ENCODE results near the gene ITGAL. TPM values are rescaled to one million over a fixed set of nuclear protein-coding genes. Genes with fewer than 3 reads are reported as not detected.

ITGAL gene
- total and polyA plus RNA-seq, 8 donors = 2.9 to 60.2 (median 5.6) TPM

- TF ChIP-seq CTCF (IDR thresholded peaks at IDR 0.05) = no peak
- intact Hi-C loops (cut with DNase I) = no loop called here
- no peaks in the 10 kb centered on the region for H3K9me3 ChIP-seq
These were observed 28.9 kb upstream of the ITGAL start for GRCh38 chr16:30443631-30444030.

GRCh38 chr16:30444231-30445148 lies 28.1 kb upstream of the ITGAL start:
- intact Hi-C loops (cut with DNase I) = no loop called here
- peaks cover 0 to 13% of the 10 kb centered on the region in 2 donors for H3K36me3 ChIP-seq
- TF ChIP-seq CTCF (IDR thresholded peaks at IDR 0.05) = no peak
- no peaks in the 10 kb centered on the region for H3K27me3 ChIP-seq
- H3K4me1 ChIP-seq = peaks cover 7 to 30% of the 10 kb centered on the region in 2 donors
- H3K9me3 ChIP-seq = no peaks in the 10 kb centered on the region
- peak overlapping the region; percentile 77 to 84 for H3K4me3 ChIP-seq
- H3K27ac ChIP-seq = peak overlapping the region in 1 of 2 donors; percentile 98
- no peak for ATAC-seq
- DNase-seq = no peak

More at GRCh38 chr16:30443631-30444030, 28.9 kb upstream of the ITGAL start:
- DNase-seq = no peak
- no peaks in the 10 kb centered on the region for H3K27me3 ChIP-seq
- no peak overlapping the region for H3K27ac ChIP-seq
- peak overlapping the region in 1 of 2 donors; percentile 84 for H3K4me3 ChIP-seq
- peaks cover 7 to 30% of the 10 kb centered on the region in 2 donors for H3K4me1 ChIP-seq
- ATAC-seq = no peak
- peaks cover 0 to 13% of the 10 kb centered on the region in 2 donors for H3K36me3 ChIP-seq

GRCh38 chr16:30445149-30445407 lies 27.5 kb upstream of the ITGAL start:
- no peak for ATAC-seq

GRCh38 chr16:30445408-30446202 lies 26.9 kb upstream of the ITGAL start, which contains the start of gene SEPHS2:
Gene SEPHS2, minus strand, starts transcription at chr16:30445874. Its CDS starts 147 bp downstream, at chr16:30445727.
- peak in 1 of 2 donors; percentile 30 for TF ChIP-seq CTCF (IDR thresholded peaks at IDR 0.05)
- intact Hi-C loops (cut with DNase I) = no loop called here
- DNase-seq (peak; percentile 94 to 98 (median 96)), ATAC-seq (peak; percentile 97)
- Histone ChIP-seq H3K27ac (peak within 1 kb of the TSS; percentile 93 to 98), H3K4me3 (peak within 1 kb of the TSS; percentile 77 to 84), H3K27me3 (no peaks in the 10 kb centered on the region), H3K36me3 (peaks cover 0 to 13% of the 10 kb centered on the region in 2 donors), H3K4me1 (peaks cover 7 to 36% of the 10 kb centered on the region in 2 donors), H3K9me3 (no peaks in the 10 kb centered on the region)

More at GRCh38 chr16:30445149-30445407, 27.5 kb upstream of the ITGAL start:
- no peak for TF ChIP-seq CTCF (IDR thresholded peaks at IDR 0.05)
- H3K9me3 ChIP-seq = no peaks in the 10 kb centered on the region
- H3K27me3 ChIP-seq = no peaks in the 10 kb centered on the region
- H3K4me3 ChIP-seq = peak overlapping the region; percentile 77 to 84
- peaks cover 0 to 13% of the 10 kb centered on the region in 2 donors for H3K36me3 ChIP-seq
- intact Hi-C loops (cut with DNase I) = no loop called here
- H3K27ac ChIP-seq = peak overlapping the region; percentile 93 to 98
- no peak for DNase-seq
- H3K4me1 ChIP-seq = peaks cover 7 to 36% of the 10 kb centered on the region in 2 donors

GRCh38 chr16:30446203-30446595 lies 26.3 kb upstream of the ITGAL start:
- Histone ChIP-seq H3K27ac (peak overlapping the region; percentile 93 to 98), H3K4me3 (peak overlapping the region; percentile 77 to 84), H3K4me1 (peaks cover 7 to 36% of the 10 kb centered on the region in 2 donors), H3K36me3 (peaks cover 0 to 13% of the 10 kb centered on the region in 2 donors), H3K27me3 (no peaks in the 10 kb centered on the region), H3K9me3 (no peaks in the 10 kb centered on the region)
- intact Hi-C loops (cut with DNase I) = no loop called here
- ATAC-seq = no peak
- no peak for TF ChIP-seq CTCF (IDR thresholded peaks at IDR 0.05)
- DNase-seq = no peak
